WTC11 (cell line): ENCODE data around the gene ANKEF1. TPM values are rescaled to one million over a fixed set of nuclear protein-coding genes. Genes with fewer than 3 reads are reported as not detected.

ENCODE experiments used
- ATAC-seq: fragments of 200-7000 bp; cut with Tn5 transposase; 2 replicates; pipeline ENCODE4 v1.10.0; 2021; ENCODE audit warnings: mild to moderate bottlenecking, moderate library complexity
- CTCF ChIA-PET: fragments of 300-600 bp; sonication (Branson Sonifier 250); formaldehyde crosslinking; loops from one replicate; lab custom pipeline; 2021; ENCODE audit warnings: antibody characterized with exemption; lab: Charles Lee
- POLR2A ChIA-PET: fragments of 350-600 bp; sonication (Branson Sonifier 250); formaldehyde crosslinking; loops from one replicate; lab custom pipeline; 2021; ENCODE audit warnings: antibody characterized with exemption; lab: Charles Lee
- DNase-seq: peaks from one replicate; pipeline ENCODE4 v3.0.0; 2021; ENCODE audit warnings: low spot score
- H3K27ac Mint-ChIP-seq: 2 replicates; pipeline ENCODE4 v1.8.0; 2021; ENCODE audit warnings: mixed read lengths
- H3K27me3 Mint-ChIP-seq: 2 replicates; pipeline ENCODE4 v1.8.0; 2021; ENCODE audit warnings: low read depth, mild to moderate bottlenecking, moderate library complexity, mixed read lengths
- H3K36me3 Mint-ChIP-seq: 2 replicates; pipeline ENCODE4 v1.8.0; 2021; ENCODE audit warnings: mixed read lengths
- H3K4me1 Mint-ChIP-seq: 2 replicates; pipeline ENCODE4 v1.8.0; 2022; ENCODE audit warnings: mixed read lengths
- H3K4me3 Mint-ChIP-seq: 2 replicates; pipeline ENCODE4 v1.8.0; 2021; ENCODE audit warnings: mild to moderate bottlenecking, moderate library complexity, mixed read lengths
- H3K9me3 Mint-ChIP-seq: 2 replicates; pipeline ENCODE4 v1.8.0; 2021; ENCODE audit warnings: mixed read lengths
- ATF2 ChIP-seq: sonication (generic); formaldehyde crosslinking; IDR thresholded peaks from 2 replicates; pipeline ENCODE4 v1.8.1; 2022; ENCODE audit warnings: low read depth, missing genetic modification reagents, borderline replicate concordance
- ATF6 ChIP-seq: sonication (generic); formaldehyde crosslinking; IDR thresholded peaks from 2 replicates; pipeline ENCODE4 v1.8.1; 2023; ENCODE audit warnings: mild to moderate bottlenecking, missing genetic modification reagents
- E2F1 ChIP-seq: sonication (generic); formaldehyde crosslinking; IDR thresholded peaks from 2 replicates; pipeline ENCODE4 v1.8.0; 2022; ENCODE audit warnings: mild to moderate bottlenecking, missing genetic modification reagents
- ESRRA ChIP-seq: sonication (generic); formaldehyde crosslinking; IDR thresholded peaks from 2 replicates; pipeline ENCODE4 v1.8.1; 2022; ENCODE audit warnings: mild to moderate bottlenecking, missing genetic modification reagents, borderline replicate concordance
- GRHL2 ChIP-seq: fragments of 250-450 bp; sonication (Bioruptor Pico); IDR thresholded peaks from 2 replicates; pipeline ENCODE4 v1.8.0; 2022; ENCODE audit warnings: mild to moderate bottlenecking, moderate library complexity; ENCODE audit not compliant: insufficient replicate concordance, severe bottlenecking
- KAT7 ChIP-seq: sonication (generic); formaldehyde crosslinking; IDR thresholded peaks from 2 replicates; pipeline ENCODE4 v1.8.1; 2023; ENCODE audit warnings: missing genetic modification reagents, mild to moderate bottlenecking, borderline replicate concordance
- OVOL2 ChIP-seq: fragments of 250-450 bp; sonication (Bioruptor Pico); IDR thresholded peaks from 2 replicates; pipeline ENCODE4 v1.9.0; 2021; ENCODE audit warnings: mild to moderate bottlenecking, borderline replicate concordance
- PRRX2 ChIP-seq: fragments of 250-450 bp; sonication (Bioruptor Pico); IDR thresholded peaks from 2 replicates; pipeline ENCODE4 v1.8.0; 2021; ENCODE audit warnings: mild to moderate bottlenecking
- USF2 ChIP-seq: sonication (generic); formaldehyde crosslinking; IDR thresholded peaks from 2 replicates; pipeline ENCODE4 v1.8.1; 2023; ENCODE audit warnings: mild to moderate bottlenecking, missing genetic modification reagents, moderate library complexity
- ZNF219 ChIP-seq: sonication (generic); formaldehyde crosslinking; IDR thresholded peaks from 2 replicates; pipeline ENCODE4 v1.8.0; 2023; ENCODE audit warnings: missing genetic modification reagents, mild to moderate bottlenecking, borderline replicate concordance
- ZNF232 ChIP-seq: sonication (generic); formaldehyde crosslinking; IDR thresholded peaks from 2 replicates; pipeline ENCODE4 v1.8.0; 2022; ENCODE audit warnings: mild to moderate bottlenecking, missing genetic modification reagents
- ZNF512 ChIP-seq: sonication (generic); formaldehyde crosslinking; IDR thresholded peaks from 2 replicates; pipeline ENCODE4 v1.8.1; 2022; ENCODE audit warnings: missing genetic modification reagents, borderline replicate concordance
- ZNF671 ChIP-seq: fragments of 250-450 bp; sonication (Bioruptor Pico); IDR thresholded peaks from 2 replicates; pipeline ENCODE4 v1.8.0; 2021; ENCODE audit warnings: mild to moderate bottlenecking
- total RNA-seq: library from RNA; stranded (reverse); gene quantifications from 3 replicates; pipeline ENCODE4 v1.2.3, GENCODE V29; 2021
- TF ChIP-seq, protein P1 (sequence below): fragments of 250-450 bp; sonication (Bioruptor Pico); IDR thresholded peaks from 2 replicates; pipeline ENCODE4 v1.9.0; 2021; ENCODE audit warnings: mild to moderate bottlenecking, borderline replicate concordance

ANKEF1 gene
- total RNA-seq, 1 experiment from 2014 or later = 7.1 TPM

GRCh38 chr20:10002866-10003265 lies 31.9 kb upstream of the ANKEF1 start:
- POLR2A ChIA-PET = no interaction called here
- Mint-ChIP-seq H3K4me3 (no peak overlapping the region), H3K27me3 (no peaks in the 10 kb centered on the region), H3K27ac (no peak overlapping the region), H3K36me3 (no peaks in the 10 kb centered on the region; the same call in 1 of the 2 replicates), H3K9me3 (peaks cover 4% of the 10 kb centered on the region; the same call in 1 of the 2 replicates), H3K4me1 (peaks cover 29% of the 10 kb centered on the region)
- CTCF ChIA-PET = no interaction called here
- DNase-seq = no peak
- TF ChIP-seq PRRX2 (CRISPR knock-in tag) = no peak
- TF ChIP-seq GRHL2 (CRISPR knock-in tag) = no peak
- TF ChIP-seq ATF6 (CRISPR knock-in tag) = no peak
- TF ChIP-seq OVOL2 (CRISPR knock-in tag) = no peak
- TF ChIP-seq, protein P1, sequence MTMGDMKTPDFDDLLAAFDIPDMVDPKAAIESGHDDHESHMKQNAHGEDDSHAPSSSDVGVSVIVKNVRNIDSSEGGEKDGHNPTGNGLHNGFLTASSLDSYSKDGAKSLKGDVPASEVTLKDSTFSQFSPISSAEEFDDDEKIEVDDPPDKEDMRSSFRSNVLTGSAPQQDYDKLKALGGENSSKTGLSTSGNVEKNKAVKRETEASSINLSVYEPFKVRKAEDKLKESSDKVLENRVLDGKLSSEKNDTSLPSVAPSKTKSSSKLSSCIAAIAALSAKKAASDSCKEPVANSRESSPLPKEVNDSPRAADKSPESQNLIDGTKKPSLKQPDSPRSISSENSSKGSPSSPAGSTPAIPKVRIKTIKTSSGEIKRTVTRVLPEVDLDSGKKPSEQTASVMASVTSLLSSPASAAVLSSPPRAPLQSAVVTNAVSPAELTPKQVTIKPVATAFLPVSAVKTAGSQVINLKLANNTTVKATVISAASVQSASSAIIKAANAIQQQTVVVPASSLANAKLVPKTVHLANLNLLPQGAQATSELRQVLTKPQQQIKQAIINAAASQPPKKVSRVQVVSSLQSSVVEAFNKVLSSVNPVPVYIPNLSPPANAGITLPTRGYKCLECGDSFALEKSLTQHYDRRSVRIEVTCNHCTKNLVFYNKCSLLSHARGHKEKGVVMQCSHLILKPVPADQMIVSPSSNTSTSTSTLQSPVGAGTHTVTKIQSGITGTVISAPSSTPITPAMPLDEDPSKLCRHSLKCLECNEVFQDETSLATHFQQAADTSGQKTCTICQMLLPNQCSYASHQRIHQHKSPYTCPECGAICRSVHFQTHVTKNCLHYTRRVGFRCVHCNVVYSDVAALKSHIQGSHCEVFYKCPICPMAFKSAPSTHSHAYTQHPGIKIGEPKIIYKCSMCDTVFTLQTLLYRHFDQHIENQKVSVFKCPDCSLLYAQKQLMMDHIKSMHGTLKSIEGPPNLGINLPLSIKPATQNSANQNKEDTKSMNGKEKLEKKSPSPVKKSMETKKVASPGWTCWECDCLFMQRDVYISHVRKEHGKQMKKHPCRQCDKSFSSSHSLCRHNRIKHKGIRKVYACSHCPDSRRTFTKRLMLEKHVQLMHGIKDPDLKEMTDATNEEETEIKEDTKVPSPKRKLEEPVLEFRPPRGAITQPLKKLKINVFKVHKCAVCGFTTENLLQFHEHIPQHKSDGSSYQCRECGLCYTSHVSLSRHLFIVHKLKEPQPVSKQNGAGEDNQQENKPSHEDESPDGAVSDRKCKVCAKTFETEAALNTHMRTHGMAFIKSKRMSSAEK (CRISPR knock-in tag) = no peak
- no peak for ATAC-seq

DNA sequence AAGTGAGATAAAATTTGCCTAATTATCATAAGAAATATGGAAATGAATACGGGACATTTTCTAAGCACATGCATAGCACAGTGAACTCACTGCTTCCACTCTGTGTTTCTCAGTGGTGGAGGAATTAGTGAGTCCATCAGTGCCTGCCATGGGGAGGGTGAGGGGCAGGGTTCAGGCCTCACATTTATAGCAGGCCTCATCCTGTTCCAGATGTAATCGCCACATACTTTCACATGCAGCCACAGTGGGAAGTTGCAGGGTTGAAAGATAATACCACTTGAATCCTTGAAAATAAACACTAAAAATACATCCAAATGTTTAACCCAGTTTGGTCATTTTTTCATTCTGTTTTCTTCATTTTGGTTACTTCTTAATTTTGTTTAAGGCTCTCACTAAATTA lies 29.9 kb upstream of the ANKEF1 start:
- ChIA-PET POLR2A (no interaction called here), CTCF (no interaction called here)
- no peaks in the 10 kb centered on the region; the same call in 1 of the 2 replicates for H3K36me3 Mint-ChIP-seq
- peaks cover 4% of the 10 kb centered on the region; the same call in 1 of the 2 replicates for H3K9me3 Mint-ChIP-seq
- no peak for DNase-seq
- TF ChIP-seq ZNF512 (CRISPR knock-in tag) = no peak
- TF ChIP-seq E2F1 (CRISPR knock-in tag) = no peak
- TF ChIP-seq ESRRA = no peak
- TF ChIP-seq USF2 (CRISPR knock-in tag) = no peak
- TF ChIP-seq KAT7 (CRISPR knock-in tag) = no peak
- TF ChIP-seq ATF2 (CRISPR knock-in tag) = no peak
- TF ChIP-seq ZNF671 (CRISPR knock-in tag) = no peak
- TF ChIP-seq ZNF232 (CRISPR knock-in tag) = no peak
- no peak for TF ChIP-seq ZNF219
- TF ChIP-seq, all 79 proteins: peak for 0
- Mint-ChIP-seq H3K27ac (no peak overlapping the region; the same call in 1 of the 2 replicates), H3K4me3 (no peak overlapping the region), H3K4me1 (peaks cover 32% of the 10 kb centered on the region), H3K27me3 (no peaks in the 10 kb centered on the region)
- ATAC-seq = no peak
